Smooth muscle cell of the brain vasculature (primary cell): ENCODE data around the gene AEBP1.

Source experiments
- DNase-seq: peaks from one replicate; pipeline ENCODE4 v3.0.0-alpha.2; 2012; ENCODE audit warnings: low read depth, low spot score

Gene AEBP1

DNA sequence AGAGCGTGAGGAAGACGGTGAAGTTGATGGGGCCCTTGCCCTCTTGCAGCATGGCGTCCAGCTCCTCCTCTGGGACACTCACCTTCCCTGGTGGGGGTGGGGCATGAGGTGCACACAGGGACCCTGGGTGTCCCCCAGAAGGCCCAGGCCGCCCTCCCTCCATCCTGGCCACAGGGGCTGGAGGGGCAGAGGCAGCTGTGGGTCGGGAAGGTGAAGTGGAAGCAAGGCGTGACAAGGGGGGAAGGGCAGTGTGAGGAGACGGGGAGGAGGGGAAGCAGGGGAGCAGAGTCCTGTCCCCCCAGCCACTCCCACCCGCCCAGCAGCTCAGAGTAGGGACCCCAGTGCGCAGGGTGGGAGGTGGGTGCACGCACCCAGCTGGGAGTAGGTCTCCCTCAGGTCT is 36.2 kb downstream of the AEBP1 start:
- no peak for DNase-seq

DNA sequence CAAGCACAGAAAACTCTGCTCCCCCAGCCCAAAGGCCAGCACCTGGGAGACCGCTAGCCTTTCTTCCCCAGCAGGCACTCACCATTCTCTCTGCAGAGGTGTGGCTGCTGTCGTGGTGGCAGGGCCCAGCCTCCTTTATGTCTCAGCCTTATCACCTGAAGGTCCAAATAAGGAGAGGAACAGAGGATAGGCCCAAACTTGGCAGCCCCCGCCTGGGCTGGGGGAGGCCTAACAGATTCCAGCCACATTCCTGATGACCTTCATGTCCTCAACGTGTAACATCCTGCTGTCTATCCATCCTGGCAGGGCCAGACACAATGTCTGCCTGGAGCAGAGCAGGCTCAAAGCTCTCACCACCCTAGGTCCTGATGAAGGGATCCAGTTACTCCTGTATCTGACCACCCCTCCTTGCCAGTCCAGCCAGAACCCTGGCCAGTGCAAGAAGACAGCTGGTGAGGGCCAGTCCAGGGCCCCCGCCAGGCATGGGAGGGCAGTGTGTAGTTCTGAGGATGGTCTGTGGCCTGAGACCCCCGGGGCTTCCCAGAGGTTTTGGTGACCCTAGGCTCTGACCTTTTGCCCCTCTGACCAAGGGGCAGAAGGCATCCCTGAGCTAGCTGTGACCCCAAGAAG is 37.2 kb downstream of the AEBP1 start, which contains the start of gene MYL7:
MYL7 (minus strand) TSS at position 112 of the 630 bp plus-strand sequence; CDS start at position 85, 27 bp downstream.
- no peak for DNase-seq

DNA sequence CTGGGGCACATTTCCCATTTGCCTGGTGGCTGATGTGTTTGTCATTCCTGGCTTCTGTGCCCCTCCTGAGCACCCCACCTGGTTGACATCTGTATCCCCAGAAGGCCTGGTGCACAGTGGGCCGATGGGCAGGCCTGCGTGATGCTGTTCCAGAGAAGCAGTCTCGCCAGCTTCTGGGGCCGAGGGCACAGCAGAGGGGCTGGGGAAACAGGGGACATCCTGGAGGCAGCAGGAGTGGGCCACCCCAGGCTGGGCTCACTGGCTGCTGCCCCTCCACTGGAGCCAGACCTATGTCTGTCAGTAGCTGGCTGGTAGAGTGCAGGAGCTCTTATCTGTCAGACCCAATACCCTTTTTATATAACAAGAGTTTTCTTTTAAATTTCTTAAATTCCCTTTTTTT is 37.9 kb downstream of the AEBP1 start:
- DNase-seq = no peak

DNA sequence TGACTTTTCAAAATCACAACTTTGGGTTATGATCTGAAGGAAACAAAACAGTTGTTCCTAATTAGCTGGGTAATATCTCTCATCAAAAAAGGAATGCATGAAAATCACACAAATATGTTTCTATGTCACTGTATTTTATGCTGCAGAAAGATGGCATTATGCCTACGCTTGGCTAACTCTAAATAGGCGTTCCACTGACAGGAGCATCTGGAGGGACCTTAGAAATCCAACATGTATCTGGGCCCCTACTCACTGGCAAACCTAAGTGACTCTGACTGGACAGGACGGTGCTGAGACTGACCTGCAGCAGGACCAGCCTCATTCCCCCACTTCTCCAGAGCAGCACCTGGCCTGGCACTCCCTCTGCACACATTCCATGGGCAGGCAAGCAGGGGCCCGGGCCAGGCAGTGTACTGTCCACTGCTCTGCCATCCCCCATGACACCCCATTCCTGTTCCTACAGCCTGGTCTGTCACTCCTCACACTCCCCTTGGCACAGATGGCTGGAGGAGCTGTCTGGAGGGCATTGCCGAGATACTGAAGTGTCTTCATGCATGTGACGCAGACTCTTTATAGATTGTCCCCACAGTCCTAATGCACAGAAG is 39.6 kb downstream of the AEBP1 start:
- DNase-seq = no peak

DNA sequence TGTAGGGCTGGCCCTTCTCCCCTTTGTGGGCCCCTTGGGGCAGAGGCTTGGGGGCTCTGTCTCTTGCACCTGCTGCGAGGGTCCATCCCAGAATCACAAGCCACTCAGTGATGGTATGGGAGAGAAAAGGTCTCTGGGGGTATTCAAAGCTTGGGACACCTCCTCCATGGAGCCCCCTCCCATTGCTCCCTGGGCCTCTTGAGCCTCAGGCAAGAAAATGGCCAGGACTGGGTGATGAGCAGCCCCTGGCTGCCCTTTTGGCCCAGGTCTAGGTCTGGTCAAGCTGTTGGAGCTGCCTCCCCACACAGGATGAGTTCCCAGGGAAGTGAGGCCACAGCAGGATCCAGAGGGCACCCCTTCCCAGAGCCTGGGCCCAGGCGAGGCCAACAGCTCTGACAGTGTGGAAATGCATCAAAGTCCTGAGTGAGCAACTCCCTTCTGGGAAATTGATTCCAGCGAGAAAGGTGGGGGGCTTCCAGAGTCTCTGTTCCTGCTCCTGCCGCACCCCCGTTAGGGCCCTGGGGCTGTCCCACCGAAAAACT is 40.4 kb downstream of the AEBP1 start:
- no peak for DNase-seq

DNA sequence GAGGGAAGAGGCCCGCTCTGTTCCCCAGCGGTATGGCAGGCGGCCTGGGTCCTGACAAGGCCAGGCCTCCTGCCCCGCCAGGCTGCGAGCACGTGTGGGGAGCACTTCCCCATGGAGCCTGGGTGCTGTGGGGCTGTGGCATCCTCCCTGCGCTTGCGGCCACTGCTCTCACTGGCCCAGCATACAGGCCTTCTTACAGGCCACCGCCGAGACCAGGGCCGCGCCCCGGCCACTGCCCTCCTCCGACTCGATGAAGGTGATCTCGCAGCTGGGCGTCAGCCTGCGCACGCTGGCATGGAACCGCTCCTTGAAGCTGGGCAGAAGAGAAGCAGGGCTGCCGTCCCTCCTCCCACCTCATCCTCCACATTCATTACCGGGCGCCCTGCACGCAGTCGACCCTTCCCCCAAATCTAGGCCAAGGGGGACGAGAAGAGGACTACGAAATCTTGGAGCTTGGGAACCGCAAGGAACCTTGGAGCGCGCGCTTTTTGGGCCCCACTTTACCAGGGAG is 40.9 kb downstream of the AEBP1 start:
- DNase-seq = no peak

DNA sequence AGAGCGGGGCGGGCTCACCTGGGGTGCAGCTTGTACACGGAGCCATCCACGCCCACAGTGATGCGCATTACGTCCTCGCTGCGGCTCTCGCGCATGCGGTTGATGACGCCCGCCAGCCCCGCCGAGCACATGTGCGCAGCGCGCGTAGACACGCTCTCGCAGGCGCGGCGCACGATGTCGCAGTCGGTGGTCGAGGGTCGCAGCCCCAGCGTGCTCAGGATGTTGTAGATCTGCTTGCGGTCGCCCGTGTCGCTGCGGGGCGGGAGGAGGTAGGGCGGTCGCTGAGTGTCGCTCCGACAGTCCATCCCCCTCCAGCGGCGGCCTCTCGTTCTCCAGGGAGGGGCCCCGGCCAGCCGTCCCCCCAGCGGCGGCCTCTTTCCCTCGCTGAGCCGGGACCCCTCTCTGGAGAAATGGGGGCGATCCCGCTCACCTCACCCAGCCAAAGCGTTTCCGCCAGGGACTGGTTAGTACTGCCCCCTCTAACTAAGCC is 41.4 kb downstream of the AEBP1 start:
- no peak for DNase-seq

DNA sequence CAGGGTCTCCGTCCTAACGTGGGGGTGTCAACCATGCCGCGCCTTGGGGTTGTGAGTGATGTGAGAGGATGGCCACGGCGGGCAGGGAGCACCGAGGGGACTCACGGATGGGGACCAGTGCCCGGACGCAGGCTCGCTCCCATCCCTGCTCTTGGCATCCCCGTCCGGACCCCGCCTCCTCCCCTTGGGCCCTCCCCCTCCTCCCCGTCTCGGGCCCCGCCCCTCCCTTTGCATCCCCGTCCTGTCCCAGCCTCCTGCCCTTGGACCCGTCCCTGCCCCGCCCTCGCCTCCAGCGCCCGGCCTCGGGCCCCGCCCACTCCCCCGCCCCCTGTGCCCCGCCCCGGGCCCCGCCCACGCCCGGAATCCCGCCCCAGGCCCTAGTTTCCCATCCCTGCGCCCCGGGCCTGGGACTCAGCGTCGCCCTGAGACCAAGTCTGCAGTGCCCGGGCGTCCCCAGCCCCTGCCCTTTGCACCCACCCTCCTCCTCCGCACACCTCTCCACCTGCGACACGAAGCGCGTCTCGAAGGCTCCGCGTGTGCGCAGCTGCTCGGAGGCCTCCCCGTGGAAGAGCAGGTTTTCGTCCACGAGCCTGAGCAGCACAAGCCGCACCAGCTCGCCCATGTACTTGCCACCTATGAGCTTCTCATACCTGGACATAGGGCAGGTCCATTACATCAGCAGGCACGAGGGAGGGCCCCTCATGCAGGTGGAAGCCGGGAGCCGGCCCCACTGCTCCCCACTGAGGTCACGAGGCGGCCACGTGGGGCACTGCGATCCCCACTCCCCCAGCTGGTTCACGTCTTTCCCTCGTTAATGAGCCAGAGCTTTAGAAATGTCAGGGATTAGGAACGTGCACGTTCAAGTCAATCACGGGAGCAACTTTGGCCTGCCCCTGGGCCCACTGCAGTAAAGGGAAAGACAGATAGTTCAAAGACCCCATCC is 42.1 kb downstream of the AEBP1 start:
- DNase-seq = no peak

DNA sequence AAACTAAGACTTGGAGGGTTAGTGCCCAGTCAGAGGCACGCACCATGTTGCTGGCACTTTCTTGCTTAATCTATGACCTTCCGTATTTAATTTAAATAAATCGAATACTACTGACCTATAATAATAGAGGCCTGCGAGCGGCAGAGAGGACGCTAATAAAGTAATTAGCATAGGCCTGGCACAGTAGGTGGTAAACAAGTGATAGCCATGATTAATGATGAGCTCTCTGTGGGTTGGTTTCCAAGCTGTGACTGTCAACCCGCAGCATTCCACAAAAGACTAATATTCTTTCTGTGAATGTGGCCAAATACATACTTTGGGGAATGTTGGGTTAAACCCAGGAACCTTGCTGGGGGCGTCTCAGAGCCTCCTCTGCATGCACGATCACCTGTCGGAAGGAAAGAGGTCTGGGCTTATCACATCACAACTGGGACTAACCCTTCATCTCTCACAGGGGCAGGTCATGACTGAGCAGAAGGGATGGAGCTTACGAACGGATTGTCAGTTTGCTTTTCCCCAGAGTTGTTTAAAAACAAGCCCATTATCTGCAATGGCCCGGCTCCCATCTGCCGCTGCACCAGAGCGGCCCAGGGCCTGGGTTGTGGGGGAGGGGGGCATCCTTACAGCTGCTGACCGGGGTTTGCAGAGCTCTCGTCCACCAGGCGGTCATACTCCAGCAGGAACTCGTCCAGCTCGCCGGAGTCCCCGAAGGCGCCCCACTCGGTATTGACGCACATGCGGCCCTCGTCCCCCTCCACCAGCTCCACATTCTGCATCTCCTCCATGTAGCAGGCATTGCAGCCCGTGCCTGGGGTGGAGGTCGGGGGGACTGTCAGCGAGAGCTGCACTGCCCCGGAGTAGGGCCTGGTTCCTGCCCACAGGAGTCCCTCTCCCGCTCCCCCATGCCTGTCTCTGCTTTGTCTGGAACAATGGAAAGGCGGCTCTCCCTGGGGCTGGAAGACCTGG is 43.2 kb downstream of the AEBP1 start:
- DNase-seq = no peak

DNA sequence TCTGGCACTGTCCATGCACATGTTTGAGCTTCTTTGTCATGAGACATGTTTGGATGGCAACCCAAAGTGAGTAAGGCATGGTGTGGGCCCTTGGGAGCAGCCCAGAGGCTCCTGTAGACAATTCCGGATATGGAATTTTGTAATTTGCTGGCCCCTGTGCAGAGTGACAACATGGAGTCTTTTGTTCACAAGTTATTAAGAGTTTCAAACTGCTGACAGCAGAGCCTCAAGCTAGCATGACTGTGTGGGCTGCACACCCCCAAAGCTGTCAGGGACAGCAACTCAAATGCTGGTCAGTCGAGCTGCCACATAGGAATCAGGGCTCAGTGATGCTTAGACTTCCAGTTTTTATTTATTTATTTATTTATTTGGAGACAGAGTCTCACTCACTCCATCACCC is 44.0 kb downstream of the AEBP1 start:
- no peak for DNase-seq

DNA sequence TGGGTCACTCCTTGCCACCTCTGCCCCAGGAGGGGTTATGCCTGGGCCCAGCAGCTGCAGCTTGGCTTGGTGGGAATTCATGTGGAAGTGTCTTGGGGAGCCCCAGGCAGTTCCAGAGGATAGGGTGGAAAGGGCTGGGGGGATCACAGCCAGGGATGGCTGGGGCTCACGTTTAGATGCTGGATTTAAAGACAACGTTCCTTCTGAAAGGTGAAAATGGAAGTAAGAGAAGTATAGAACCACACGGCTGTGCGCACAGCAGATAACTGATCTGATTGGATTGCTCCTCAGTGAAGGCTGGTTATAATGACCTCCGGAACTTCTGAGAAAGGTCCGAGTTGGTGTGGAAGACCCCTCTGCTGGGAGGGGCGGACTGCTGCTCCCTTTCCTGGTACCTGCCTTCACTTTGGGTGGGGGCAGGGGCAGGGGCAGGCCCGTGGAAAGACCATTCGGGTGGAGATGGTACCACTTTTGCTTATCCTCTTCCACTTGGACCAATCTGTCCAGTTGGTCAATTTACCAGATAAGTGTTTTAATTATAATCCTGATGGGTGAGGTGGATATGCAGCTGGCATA is 44.9 kb downstream of the AEBP1 start:
- DNase-seq = no peak

DNA sequence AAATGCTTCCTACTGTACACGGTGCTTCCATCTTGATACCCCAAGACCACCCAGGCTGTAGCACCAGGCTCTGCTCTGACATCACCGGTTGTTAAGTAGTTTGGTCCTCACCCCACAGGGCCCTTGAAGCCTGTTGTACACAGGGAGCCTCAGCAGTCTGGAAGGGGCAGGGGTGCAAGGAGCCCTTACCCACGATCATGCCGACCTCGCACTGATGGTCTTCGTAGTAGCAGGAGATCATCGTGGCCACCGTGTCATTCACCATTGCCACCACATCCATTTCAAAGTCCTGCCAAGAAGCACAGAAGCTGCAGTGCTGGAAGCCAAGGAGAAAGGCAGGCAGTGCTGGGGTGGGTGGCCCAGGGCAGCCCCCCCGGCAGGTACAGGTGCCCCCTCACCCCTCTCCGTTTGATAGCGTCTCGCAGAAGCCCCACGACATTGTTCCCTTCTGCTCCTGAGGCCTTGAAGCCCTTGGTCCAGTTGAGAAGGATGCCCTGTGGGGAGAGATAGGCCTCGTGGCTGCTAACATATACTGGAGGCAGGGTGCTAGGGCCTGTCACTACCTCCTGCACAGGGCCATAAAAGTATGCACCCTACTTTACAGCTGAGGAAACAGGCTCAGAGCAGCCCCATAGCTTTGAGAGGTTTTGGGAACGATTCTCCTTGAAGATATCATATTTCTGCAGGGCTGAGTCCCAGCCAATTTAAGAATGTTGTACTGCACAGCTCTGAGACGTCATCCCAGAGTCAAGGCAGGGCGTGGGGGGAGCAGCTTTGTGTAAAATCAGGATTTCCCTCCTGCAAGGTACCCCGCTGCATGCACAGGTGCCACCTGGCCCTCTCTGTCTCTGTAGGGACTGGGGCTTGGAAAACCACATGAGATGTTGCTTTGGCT is 45.7 kb downstream of the AEBP1 start:
- no peak for DNase-seq

DNA sequence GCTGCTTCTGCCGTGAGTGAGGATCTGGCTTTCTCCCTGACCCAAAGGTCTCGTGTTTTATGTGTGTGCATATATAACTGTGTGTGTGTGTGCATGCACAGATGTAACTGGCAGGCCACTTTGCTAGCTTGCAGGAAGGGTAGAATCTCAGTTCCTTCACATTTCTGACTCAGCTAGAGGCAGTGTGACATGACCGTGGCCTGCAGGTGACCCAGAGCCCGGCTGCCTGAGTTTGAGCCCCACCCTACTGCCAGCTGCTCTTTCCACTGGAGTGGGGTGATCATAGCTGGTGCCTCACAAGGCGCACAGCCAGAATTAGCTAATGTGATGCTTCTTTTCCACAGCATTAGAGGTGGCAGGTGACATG is 46.3 kb downstream of the AEBP1 start:
- DNase-seq = no peak

DNA sequence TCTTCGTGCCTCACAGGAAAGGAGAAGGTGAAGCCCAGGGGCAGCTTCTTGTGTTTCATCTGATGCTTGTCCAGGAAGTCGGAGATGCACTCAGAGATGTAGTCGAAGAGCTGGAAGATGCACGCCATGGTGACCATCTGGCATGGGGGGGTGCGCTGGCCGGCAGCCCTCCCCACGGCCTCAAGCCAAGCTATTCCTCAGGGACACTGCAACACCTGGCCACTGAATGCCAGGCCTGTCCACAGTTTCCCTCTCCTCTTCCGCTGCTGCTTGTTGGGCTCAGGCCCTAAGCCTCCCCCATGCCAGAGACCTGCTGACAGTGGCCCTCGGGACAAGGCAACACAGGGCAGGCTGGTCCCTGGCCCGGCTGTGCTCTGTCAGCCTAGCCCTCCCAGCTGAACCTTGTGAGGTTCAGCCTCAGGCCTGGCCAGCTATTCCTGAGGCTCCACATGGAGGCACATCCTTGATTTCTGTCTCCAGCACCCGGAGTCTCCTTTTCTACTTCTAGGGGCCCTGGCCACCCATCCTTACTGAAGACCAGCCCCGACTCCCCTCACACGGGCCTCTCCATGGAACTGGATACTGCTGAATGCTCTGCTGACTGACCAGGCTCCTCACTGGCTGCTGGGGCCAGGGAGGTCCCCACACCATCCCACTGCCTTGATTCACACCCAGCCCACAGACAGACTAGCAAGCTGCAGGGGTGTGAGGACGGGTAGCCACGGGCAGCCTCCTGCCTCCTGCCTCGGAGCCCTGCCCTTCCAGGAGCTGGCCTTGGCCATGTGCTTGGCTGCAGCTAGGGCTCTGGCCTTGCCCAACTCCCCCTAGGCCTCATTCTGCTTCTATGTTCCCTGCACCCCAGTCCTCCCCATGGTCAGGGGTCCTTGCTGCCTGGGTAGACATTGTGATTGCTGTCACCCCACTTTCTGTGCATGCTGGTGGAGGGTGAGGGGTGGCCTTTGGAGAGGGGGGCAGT is 47.1 kb downstream of the AEBP1 start:
- no peak for DNase-seq

DNA sequence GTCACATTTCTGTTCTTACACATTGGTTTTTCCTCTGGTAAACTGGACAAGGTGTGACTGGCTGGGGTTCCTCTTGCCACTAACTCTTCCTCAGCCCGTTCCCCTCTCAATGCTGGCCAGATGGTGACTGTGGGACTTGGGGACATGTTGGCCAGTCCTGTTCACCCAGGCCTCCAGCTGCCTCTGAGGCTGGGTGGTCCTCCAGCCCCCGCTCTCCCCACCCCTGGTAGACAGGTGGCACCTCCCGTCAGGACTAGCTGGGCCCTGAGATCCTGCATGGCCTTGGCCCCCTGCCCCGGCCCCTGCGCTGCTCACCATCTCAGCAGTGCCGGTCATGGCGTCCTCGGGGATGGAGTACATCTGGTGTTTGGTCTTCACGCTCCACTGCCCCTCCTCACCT is 47.8 kb downstream of the AEBP1 start:
- no peak for DNase-seq

DNA sequence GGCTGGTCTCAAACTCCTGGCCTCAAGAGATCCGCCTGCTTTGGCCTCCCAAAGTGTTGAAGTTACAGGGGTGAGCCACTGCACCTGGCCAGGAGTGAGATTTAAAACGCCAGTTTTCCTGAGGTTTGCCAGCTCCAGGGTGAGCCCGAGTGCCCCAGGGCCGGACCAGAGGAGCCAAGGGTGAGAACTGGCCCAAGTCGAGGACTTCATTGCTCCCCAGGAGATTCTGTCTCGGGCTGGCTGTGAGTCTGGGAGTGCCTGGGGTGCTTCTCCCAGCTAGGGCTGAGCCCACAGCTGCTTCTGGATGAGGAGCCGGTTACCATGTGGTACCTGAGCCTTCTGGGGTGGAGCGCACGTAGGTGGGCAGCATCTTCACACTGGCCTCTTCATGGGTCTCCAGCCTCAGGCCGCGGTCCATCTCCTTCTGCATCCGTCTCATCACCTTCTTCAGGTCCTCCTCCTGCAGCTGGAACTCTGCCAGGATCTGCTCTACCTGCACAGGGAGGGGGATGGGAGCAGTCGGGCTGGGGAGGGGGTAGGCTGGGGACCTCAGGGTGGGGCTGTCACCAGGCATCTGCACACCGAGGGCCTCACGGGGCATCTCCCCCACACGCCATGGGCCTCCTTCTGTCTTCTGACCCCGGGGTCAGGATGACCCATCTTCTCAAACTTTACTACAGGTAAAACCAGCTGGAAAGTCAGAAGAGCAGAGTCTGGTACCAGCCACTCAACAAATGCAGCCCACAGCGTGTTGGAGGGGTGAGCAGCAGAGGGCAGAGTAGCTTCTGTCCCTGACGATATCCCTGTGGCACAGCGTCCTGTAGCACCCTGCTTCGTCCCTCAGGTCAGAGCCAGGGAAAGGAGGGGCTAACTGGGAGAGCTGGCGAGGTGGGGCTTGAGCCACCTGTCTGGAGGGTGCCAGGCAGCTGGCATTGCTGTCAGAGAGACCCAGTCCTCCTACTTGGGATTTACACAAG is 49.1 kb downstream of the AEBP1 start:
- DNase-seq = no peak

DNA sequence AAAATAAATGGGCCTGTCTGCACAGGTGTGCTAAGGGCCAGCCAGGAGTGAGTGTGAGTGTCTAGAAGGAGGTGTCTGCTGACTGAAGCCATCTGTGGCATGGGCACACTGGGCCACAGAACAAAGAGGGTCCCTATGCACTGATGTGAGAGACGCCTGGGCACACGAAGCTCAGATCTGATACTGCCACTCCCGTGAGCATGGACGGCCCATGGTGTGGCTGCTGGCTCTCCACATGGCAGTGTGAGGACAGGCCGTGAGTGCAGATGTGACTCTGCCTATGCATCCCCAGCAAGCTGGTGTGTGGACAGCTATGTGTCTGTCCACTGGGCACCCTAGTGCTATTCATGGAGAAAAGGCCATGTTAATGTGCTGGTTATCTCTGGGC is 49.8 kb downstream of the AEBP1 start:
- no peak for DNase-seq
